Measurements from ENCODE around the gene ITPK1.

- no peak for TF ChIP-seq CTCF (IDR thresholded peaks at IDR 0.05)
- no peak for TF ChIP-seq POLR2A (IDR thresholded peaks at IDR 0.05)
These were observed 61.7 kb downstream of the ITPK1 start for GRCh38 chr14:93054006-93054405.
